NT2/D1 (cell line): ENCODE data around the gene POGZ.

Experiments used
- SUZ12 ChIP-seq: IDR thresholded peaks from 2 replicates; pipeline ENCODE4 v1.6.1; 2011; ENCODE audit not compliant: insufficient read length, insufficient read depth; ENCODE audit errors: extremely low read depth
- YY1 ChIP-seq: IDR thresholded peaks from 2 replicates; pipeline ENCODE4 v1.6.1; 2011; ENCODE audit not compliant: insufficient read length, insufficient read depth
- ZNF274 ChIP-seq: IDR thresholded peaks from 2 replicates; pipeline ENCODE4 v1.6.1; 2011; ENCODE audit warnings: mild to moderate bottlenecking, low read depth, low read length

DNA sequence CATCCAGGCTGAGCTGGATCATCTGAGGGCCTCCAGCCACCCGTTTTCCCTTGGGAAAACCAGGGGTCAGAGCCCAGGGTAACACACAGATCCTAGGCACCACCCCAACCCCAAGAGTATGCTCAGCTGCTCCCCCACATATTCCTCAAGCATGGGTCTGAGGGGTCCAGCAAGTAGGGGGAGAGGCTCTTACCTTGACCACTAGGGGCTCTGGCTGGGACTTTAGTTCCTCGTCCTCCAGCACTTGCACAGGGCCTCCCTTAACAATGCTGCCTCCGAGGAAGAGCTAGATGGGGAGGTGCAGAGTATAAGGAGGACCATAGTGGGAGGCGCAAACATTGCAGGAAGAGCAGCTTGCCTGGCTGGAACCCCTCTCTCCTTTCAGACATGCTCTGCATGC is 94.3 kb downstream of the POGZ start:
- TF ChIP-seq ZNF274 (no peak), YY1 (no peak), SUZ12 (no peak)
